ENCODE measurements around the gene STXBP3.

DNA sequence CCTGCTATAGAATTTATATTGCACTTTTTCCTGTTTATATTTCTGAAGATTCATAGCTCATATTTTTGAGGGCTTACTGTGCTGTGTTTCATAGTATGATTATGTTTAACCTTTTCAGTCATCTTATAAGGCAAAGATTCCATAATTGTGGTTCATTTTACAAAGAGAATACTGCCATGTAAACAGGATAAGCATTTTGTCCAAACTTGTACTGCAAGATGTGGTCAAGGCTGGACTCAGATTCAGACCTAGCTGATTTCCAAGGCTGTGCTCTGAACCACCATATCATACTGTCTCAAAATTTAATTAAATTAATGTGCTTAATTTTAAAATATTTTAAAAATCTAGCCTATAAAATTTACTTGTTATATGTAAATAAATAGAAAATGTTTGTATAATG is 31.4 kb downstream of the STXBP3 start:
- TF ChIP-seq, protein P1, sequence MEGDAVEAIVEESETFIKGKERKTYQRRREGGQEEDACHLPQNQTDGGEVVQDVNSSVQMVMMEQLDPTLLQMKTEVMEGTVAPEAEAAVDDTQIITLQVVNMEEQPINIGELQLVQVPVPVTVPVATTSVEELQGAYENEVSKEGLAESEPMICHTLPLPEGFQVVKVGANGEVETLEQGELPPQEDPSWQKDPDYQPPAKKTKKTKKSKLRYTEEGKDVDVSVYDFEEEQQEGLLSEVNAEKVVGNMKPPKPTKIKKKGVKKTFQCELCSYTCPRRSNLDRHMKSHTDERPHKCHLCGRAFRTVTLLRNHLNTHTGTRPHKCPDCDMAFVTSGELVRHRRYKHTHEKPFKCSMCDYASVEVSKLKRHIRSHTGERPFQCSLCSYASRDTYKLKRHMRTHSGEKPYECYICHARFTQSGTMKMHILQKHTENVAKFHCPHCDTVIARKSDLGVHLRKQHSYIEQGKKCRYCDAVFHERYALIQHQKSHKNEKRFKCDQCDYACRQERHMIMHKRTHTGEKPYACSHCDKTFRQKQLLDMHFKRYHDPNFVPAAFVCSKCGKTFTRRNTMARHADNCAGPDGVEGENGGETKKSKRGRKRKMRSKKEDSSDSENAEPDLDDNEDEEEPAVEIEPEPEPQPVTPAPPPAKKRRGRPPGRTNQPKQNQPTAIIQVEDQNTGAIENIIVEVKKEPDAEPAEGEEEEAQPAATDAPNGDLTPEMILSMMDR (conservative IDR thresholded peaks at IDR 0.05 in 1 of 2, IDR thresholded peaks at IDR 0.05 in 1 of 2; ENCODE audit: extremely low read depth in 1 of 2, insufficient read depth in 1 of 2, low read depth in 1 of 2, low read length in 2 of 2), result no peak
- no peak for TF ChIP-seq EZH2 (IDR thresholded peaks at IDR 0.05; ENCODE audit: borderline replicate concordance, low read length)
